Osteocyte (in vitro differentiated cells): ENCODE measurements around the gene PTPRN2. TPM values are rescaled to one million over a fixed set of nuclear protein-coding genes. Genes with fewer than 3 reads are reported as not detected.
"Not testable (repeated sequence)": the region's sequence is repeated elsewhere in the genome, so short reads cannot be mapped to it uniquely, and the experiment has no call there.

Experiments
- DNase-seq: peaks from one replicate; pipeline ENCODE4 v3.0.0; 2021; ENCODE audit warnings: mixed read lengths; ENCODE audit not compliant: unreplicated experiment; ENCODE audit errors: extremely low spot score
- H3K27ac Mint-ChIP-seq: one replicate; pipeline ENCODE4 v1.8.0; 2021; ENCODE audit warnings: mild to moderate bottlenecking, mixed read lengths; ENCODE audit not compliant: unreplicated experiment
- H3K27me3 Mint-ChIP-seq: one replicate; pipeline ENCODE4 v1.8.0; 2021; ENCODE audit warnings: mixed read lengths; ENCODE audit not compliant: unreplicated experiment
- H3K36me3 Mint-ChIP-seq: one replicate; pipeline ENCODE4 v1.8.0; 2021; ENCODE audit warnings: mixed read lengths; ENCODE audit not compliant: unreplicated experiment
- H3K4me1 Mint-ChIP-seq: one replicate; pipeline ENCODE4 v1.8.0; 2021; ENCODE audit warnings: mixed read lengths; ENCODE audit not compliant: unreplicated experiment
- H3K4me3 Mint-ChIP-seq: one replicate; pipeline ENCODE4 v1.8.0; 2021; ENCODE audit warnings: mild to moderate bottlenecking, moderate library complexity, mixed read lengths; ENCODE audit not compliant: unreplicated experiment
- H3K9me3 Mint-ChIP-seq: one replicate; pipeline ENCODE4 v1.8.0; 2021; ENCODE audit warnings: mixed read lengths; ENCODE audit not compliant: unreplicated experiment
- total RNA-seq: library from RNA; stranded (reverse); gene quantifications from 2 replicates; pipeline ENCODE4 v1.2.1, GENCODE V29; 2021
- TF ChIP-seq, protein P1 (sequence below): fragments of 200-600 bp; sonication (generic); IDR thresholded peaks from 2 replicates; pipeline ENCODE4 v1.5.0; 2021; ENCODE audit warnings: antibody characterized with exemption, mild to moderate bottlenecking, moderate library complexity

Gene PTPRN2
- total RNA-seq, 1 donor from 2014 or later = 0.59 TPM

DNA sequence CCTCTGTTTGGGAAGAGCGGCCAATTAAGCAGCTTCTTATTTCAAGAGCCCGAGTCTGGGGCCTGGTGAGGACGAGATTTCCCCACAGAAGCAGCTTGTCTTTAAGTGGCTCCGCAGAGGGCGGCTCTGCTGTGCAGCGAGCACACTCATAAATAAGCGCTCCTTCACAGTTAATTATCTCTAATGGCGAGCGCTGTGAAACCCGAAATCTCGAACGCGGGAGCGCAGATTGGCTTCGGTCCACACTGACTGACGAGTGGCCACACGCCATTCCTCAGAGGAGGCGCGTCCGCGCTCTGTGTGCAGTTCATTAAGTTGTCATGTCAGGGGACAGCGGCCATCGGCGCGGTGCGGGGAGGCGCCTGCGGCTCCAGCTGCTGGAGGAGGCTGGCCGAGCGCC is 689.9 kb downstream of the PTPRN2 start:
- Mint-ChIP-seq H3K9me3 (peaks cover 19% of the 10 kb centered on the region), H3K27me3 (no peaks in the 10 kb centered on the region), H3K27ac (no peak overlapping the region), H3K4me1 (no peaks in the 10 kb centered on the region), H3K36me3 (no peaks in the 10 kb centered on the region), H3K4me3 (no peak overlapping the region)
- TF ChIP-seq, protein P1, sequence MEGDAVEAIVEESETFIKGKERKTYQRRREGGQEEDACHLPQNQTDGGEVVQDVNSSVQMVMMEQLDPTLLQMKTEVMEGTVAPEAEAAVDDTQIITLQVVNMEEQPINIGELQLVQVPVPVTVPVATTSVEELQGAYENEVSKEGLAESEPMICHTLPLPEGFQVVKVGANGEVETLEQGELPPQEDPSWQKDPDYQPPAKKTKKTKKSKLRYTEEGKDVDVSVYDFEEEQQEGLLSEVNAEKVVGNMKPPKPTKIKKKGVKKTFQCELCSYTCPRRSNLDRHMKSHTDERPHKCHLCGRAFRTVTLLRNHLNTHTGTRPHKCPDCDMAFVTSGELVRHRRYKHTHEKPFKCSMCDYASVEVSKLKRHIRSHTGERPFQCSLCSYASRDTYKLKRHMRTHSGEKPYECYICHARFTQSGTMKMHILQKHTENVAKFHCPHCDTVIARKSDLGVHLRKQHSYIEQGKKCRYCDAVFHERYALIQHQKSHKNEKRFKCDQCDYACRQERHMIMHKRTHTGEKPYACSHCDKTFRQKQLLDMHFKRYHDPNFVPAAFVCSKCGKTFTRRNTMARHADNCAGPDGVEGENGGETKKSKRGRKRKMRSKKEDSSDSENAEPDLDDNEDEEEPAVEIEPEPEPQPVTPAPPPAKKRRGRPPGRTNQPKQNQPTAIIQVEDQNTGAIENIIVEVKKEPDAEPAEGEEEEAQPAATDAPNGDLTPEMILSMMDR = no peak
- no peak for DNase-seq

GRCh38 chr7:157896774-157897555 is 690.7 kb downstream of the PTPRN2 start:
- Mint-ChIP-seq H3K36me3 (no peaks in the 10 kb centered on the region), H3K4me3 (no peak overlapping the region), H3K9me3 (peaks cover 24% of the 10 kb centered on the region), H3K27me3 (no peaks in the 10 kb centered on the region), H3K4me1 (no peaks in the 10 kb centered on the region), H3K27ac (no peak overlapping the region)
- no peak for DNase-seq
- TF ChIP-seq, protein P1 = no peak

DNA sequence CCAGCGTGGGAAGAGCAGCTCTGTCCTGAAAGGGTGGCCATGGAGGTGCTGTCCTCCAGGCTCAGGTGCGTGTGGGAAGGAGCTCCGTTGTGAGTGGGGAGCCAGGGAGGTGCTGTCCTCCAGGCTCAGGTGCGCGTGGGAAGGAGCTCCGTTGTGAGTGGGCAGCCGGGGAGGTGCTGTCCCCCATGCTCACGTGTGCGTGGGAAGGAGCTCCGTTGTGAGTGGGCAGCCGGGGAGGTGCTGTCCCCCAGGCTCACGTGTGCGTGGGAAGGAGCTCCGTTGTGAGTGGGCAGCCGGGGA is 691.3 kb downstream of the PTPRN2 start:
- H3K36me3 Mint-ChIP-seq, H3K27me3 Mint-ChIP-seq, DNase-seq, H3K27ac Mint-ChIP-seq, H3K4me1 Mint-ChIP-seq, H3K4me3 Mint-ChIP-seq: not testable (repeated sequence)
- H3K9me3 Mint-ChIP-seq = peaks cover 24% of the 10 kb centered on the region

GRCh38 chr7:157895520-157896375 is 691.9 kb downstream of the PTPRN2 start:
- no peak overlapping the region for H3K4me3 Mint-ChIP-seq
- H3K27me3 Mint-ChIP-seq = no peaks in the 10 kb centered on the region
- no peaks in the 10 kb centered on the region for H3K4me1 Mint-ChIP-seq
- DNase-seq = no peak
- no peak overlapping the region for H3K27ac Mint-ChIP-seq
- peaks cover 22% of the 10 kb centered on the region for H3K9me3 Mint-ChIP-seq
- H3K36me3 Mint-ChIP-seq = no peaks in the 10 kb centered on the region
- TF ChIP-seq, protein P1 = no peak

DNA sequence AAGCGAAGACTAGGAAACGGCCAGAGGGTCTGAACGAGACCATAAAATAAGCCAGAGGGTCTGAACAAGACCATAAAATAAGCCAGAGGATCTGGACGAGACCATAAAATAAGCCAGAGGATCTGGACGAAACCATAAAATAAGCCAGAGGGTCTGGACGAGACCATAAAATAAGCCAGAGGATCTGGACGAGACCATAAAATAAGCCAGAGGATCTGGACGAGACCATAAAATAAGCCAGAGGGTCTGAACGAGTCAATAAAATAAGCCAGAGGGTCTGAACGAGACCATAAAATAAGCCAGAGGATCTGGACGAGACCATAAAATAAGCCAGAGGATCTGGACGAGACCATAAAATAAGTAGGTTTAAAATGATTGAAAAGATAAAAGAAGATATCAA is 692.5 kb downstream of the PTPRN2 start:
- H3K4me3 Mint-ChIP-seq = not testable (repeated sequence)

GRCh38 chr7:157893535-157894044 is 694.0 kb downstream of the PTPRN2 start:
- peaks cover 29% of the 10 kb centered on the region for H3K9me3 Mint-ChIP-seq
- H3K4me3 Mint-ChIP-seq = no peak overlapping the region
- TF ChIP-seq, protein P1 = no peak
- no peaks in the 10 kb centered on the region for H3K4me1 Mint-ChIP-seq
- no peaks in the 10 kb centered on the region for H3K27me3 Mint-ChIP-seq
- no peak overlapping the region for H3K27ac Mint-ChIP-seq
- H3K36me3 Mint-ChIP-seq = no peaks in the 10 kb centered on the region
- no peak for DNase-seq

More for the DNA sequence above, 692.5 kb downstream of the PTPRN2 start:
- H3K4me1 Mint-ChIP-seq, H3K36me3 Mint-ChIP-seq, H3K27ac Mint-ChIP-seq, H3K27me3 Mint-ChIP-seq, DNase-seq: not testable (repeated sequence)
- peaks cover 21% of the 10 kb centered on the region for H3K9me3 Mint-ChIP-seq
